H9 (cell line): ENCODE measurements around the gene SEC23A. TPM values are rescaled to one million over a fixed set of nuclear protein-coding genes. Genes with fewer than 3 reads are reported as not detected.
A peak's percentile ranks its signal among the peaks of the same experiment; 100 is the strongest.

Experiments used
- DNase-seq: peaks from one replicate; pipeline ENCODE4 v3.0.0-alpha.2; 2017
- H2AFZ ChIP-seq: one replicate; pipeline ENCODE4 v1.6.1; 2013; ENCODE audit warnings: mild to moderate bottlenecking, low read length, control low read depth, moderate library complexity
- H2AK5ac ChIP-seq: 2 replicates; pipeline ENCODE4 v1.6.1; 2013; ENCODE audit warnings: low read length, control low read depth, mixed read lengths; ENCODE audit not compliant: insufficient read length
- H2BK120ac ChIP-seq: one replicate; pipeline ENCODE4 v1.6.1; 2013; ENCODE audit warnings: low read depth, mild to moderate bottlenecking, low read length, control low read depth, inconsistent platforms; ENCODE audit not compliant: poor library complexity, severe bottlenecking
- H2BK12ac ChIP-seq: 2 replicates; pipeline ENCODE4 v1.6.1; 2013; ENCODE audit warnings: low read length, control low read depth, mixed read lengths, low read depth; ENCODE audit not compliant: insufficient read length
- H2BK15ac ChIP-seq: 2 replicates; pipeline ENCODE4 v1.6.1; 2013; ENCODE audit warnings: low read depth, low read length, control low read depth
- H2BK20ac ChIP-seq: one replicate; pipeline ENCODE4 v1.6.1; 2013; ENCODE audit warnings: low read depth, mild to moderate bottlenecking, low read length, control low read depth, inconsistent platforms; ENCODE audit not compliant: poor library complexity, severe bottlenecking
- H2BK5ac ChIP-seq: 2 replicates; pipeline ENCODE4 v1.6.1; 2013; ENCODE audit warnings: low read length, control low read depth, mixed read lengths; ENCODE audit not compliant: insufficient read length
- H3K14ac ChIP-seq: 2 replicates; pipeline ENCODE4 v1.6.1; 2013; ENCODE audit warnings: low read length, control low read depth; ENCODE audit not compliant: insufficient read depth
- H3K18ac ChIP-seq: 2 replicates; pipeline ENCODE4 v1.6.1; 2013; ENCODE audit warnings: low read depth, mild to moderate bottlenecking, mixed read lengths, low read length, control low read depth; ENCODE audit not compliant: insufficient read length
- H3K23ac ChIP-seq: 2 replicates; pipeline ENCODE4 v1.6.1; 2013; ENCODE audit warnings: low read length, control low read depth, mixed read lengths, low read depth; ENCODE audit not compliant: insufficient read length
- H3K23me2 ChIP-seq: 2 replicates; pipeline ENCODE4 v1.6.1; 2013; ENCODE audit warnings: low read depth, mild to moderate bottlenecking, mixed read lengths, low read length, control low read depth; ENCODE audit not compliant: insufficient read length, poor library complexity, severe bottlenecking
- H3K27ac ChIP-seq: 2 replicates; pipeline ENCODE4 v1.5.1; 2013; ENCODE audit warnings: low read length, control low read depth, mixed read lengths, low read depth; ENCODE audit not compliant: insufficient read length
- H3K27me3 ChIP-seq: 2 replicates; pipeline ENCODE4 v1.6.1; 2013; ENCODE audit warnings: low read length, control low read depth, inconsistent platforms; ENCODE audit not compliant: insufficient read depth
- H3K4ac ChIP-seq: 2 replicates; pipeline ENCODE4 v1.6.1; 2013; ENCODE audit warnings: low read depth, mild to moderate bottlenecking, control low read depth, inconsistent platforms, low read length, moderate library complexity
- H3K4me1 ChIP-seq: 2 replicates; pipeline ENCODE4 v1.6.1; 2013; ENCODE audit warnings: low read length, control low read depth, inconsistent platforms; ENCODE audit not compliant: insufficient read depth
- H3K4me2 ChIP-seq: 2 replicates; pipeline ENCODE4 v1.6.1; 2013; ENCODE audit warnings: low read length, control low read depth, mixed read lengths; ENCODE audit not compliant: insufficient read length, insufficient read depth
- H3K56ac ChIP-seq: 2 replicates; pipeline ENCODE4 v1.6.1; 2013; ENCODE audit warnings: low read depth, mild to moderate bottlenecking, mixed read lengths, low read length, control low read depth; ENCODE audit not compliant: insufficient read length
- H3K79me1 ChIP-seq: 2 replicates; pipeline ENCODE4 v1.6.1; 2013; ENCODE audit warnings: low read depth, mild to moderate bottlenecking, moderate library complexity, low read length, control low read depth, inconsistent platforms; ENCODE audit not compliant: insufficient read depth, poor library complexity, severe bottlenecking
- H3K79me2 ChIP-seq: 2 replicates; pipeline ENCODE4 v1.6.1; 2013; ENCODE audit warnings: low read length, control low read depth, inconsistent platforms; ENCODE audit not compliant: insufficient read depth
- H3K9ac ChIP-seq: 2 replicates; pipeline ENCODE4 v1.6.1; 2013; ENCODE audit warnings: low read length, control low read depth, mixed read lengths; ENCODE audit not compliant: insufficient read length; ENCODE audit errors: extremely low read depth
- H3K9me3 ChIP-seq: one replicate; pipeline ENCODE4 v1.6.1; 2013; ENCODE audit warnings: low read depth, low read length, inconsistent platforms; ENCODE audit not compliant: control insufficient read depth
- H3T11ph ChIP-seq: one replicate; pipeline ENCODE4 v1.6.1; 2013; ENCODE audit warnings: mild to moderate bottlenecking, low read length, control low read depth, inconsistent platforms
- H4K20me1 ChIP-seq: one replicate; pipeline ENCODE4 v1.6.1; 2013; ENCODE audit not compliant: control insufficient read depth, insufficient read length, insufficient read depth
- H4K5ac ChIP-seq: 2 replicates; pipeline ENCODE4 v1.6.1; 2013; ENCODE audit warnings: low read depth, mild to moderate bottlenecking, mixed read lengths, low read length, control low read depth; ENCODE audit not compliant: insufficient read length
- H4K8ac ChIP-seq: replicated peaks from 2 replicates; pipeline ENCODE4 v1.6.1; 2013; ENCODE audit warnings: low read length, control low read depth, mixed read lengths, low read depth; ENCODE audit not compliant: insufficient read length
- H4K91ac ChIP-seq: 2 replicates; pipeline ENCODE4 v1.6.1; 2013; ENCODE audit warnings: low read depth, mild to moderate bottlenecking, moderate library complexity, mixed read lengths, low read length, control low read depth; ENCODE audit not compliant: insufficient read length
- H3K27ac Mint-ChIP-seq, 3 experiments: 2 replicates in 2 of 3; 3 replicates in 1 of 3; pipeline ENCODE4 v1.8.0; 2020 to 2021; ENCODE audit warnings: mixed read lengths in 3 of 3, mild to moderate bottlenecking in 1 of 3, moderate library complexity in 1 of 3
- H3K27me3 Mint-ChIP-seq: 2 replicates; pipeline ENCODE4 v1.8.0; 2021; ENCODE audit warnings: low read depth, mild to moderate bottlenecking, moderate library complexity, mixed read lengths
- H3K36me3 Mint-ChIP-seq, 3 experiments: 2 replicates in 2 of 3; 3 replicates in 1 of 3; pipeline ENCODE4 v1.8.0; 2020 to 2021; ENCODE audit warnings: low read depth in 3 of 3, mixed read lengths in 3 of 3; ENCODE audit not compliant: insufficient read depth in 1 of 3
- H3K4me1 Mint-ChIP-seq, 2 experiments: 2 replicates each; pipeline ENCODE4 v1.8.0; 2020; ENCODE audit warnings: mixed read lengths in 2 of 2
- H3K4me3 Mint-ChIP-seq, 2 experiments: 2 replicates in 1 of 2; 3 replicates in 1 of 2; pipeline ENCODE4 v1.8.0; 2020 to 2021; ENCODE audit warnings: mild to moderate bottlenecking in 2 of 2, mixed read lengths in 2 of 2, moderate library complexity in 1 of 2
- H3K9me3 Mint-ChIP-seq, 2 experiments: 2 replicates in 1 of 2; 3 replicates in 1 of 2; pipeline ENCODE4 v1.8.0; 2020; ENCODE audit warnings: mild to moderate bottlenecking in 2 of 2, mixed read lengths in 2 of 2, moderate library complexity in 1 of 2
- CTCF ChIP-seq: fragments of 200-600 bp; sonication (generic); conservative IDR thresholded peaks from 3 replicates; pipeline ENCODE4 v1.8.0; 2021; ENCODE audit warnings: antibody characterized with exemption, mild to moderate bottlenecking
- WGBS: extraction: QIAGEN DNeasy Blood & Tissue Kit; methylation state at CpG from one replicate; pipeline ENCODE4 v1.1.7; 2013; ENCODE audit warnings: missing lambda C conversion rate, low lambda C conversion rate, mixed read lengths; ENCODE audit not compliant: insufficient read length; ENCODE audit errors: extremely low coverage; 5-methylcytosine and 5-hydroxymethylcytosine counted together
- total RNA-seq: library from RNA; stranded (reverse); gene quantifications from 2 replicates; pipeline ENCODE4 v1.2.1, GENCODE V29; 2021

Gene SEC23A
- total RNA-seq, 1 experiment from 2014 or later = 55.3 TPM

- H3K4me1 ChIP-seq = no peaks in the 10 kb centered on the region
- no peaks in the 10 kb centered on the region for H3K79me2 ChIP-seq
- no peak overlapping the region for H2BK12ac ChIP-seq
- H3K4ac ChIP-seq = no peak overlapping the region
- H4K8ac ChIP-seq = no peak overlapping the region
- Mint-ChIP-seq H3K9me3 (no peaks in the 10 kb centered on the region), H3K4me3 (no peak overlapping the region), H3K27me3 (no peaks in the 10 kb centered on the region), H3K4me1 (no peaks in the 10 kb centered on the region), H3K27ac (peak overlapping the region in 1 of 3 experiments; percentile 47; a peak in 1 of 7 replicates), H3K36me3 (no peaks in the 10 kb centered on the region)
- no peak overlapping the region for H4K91ac ChIP-seq
- H4K5ac ChIP-seq = no peak overlapping the region
- no peak overlapping the region for H3T11ph ChIP-seq
- H3K9me3 ChIP-seq = no peaks in the 10 kb centered on the region
- H3K23ac ChIP-seq = no peak overlapping the region
- DNase-seq = no peak
- H3K14ac ChIP-seq = no peak overlapping the region
- no peaks in the 10 kb centered on the region for H4K20me1 ChIP-seq
- H2BK5ac ChIP-seq = no peak overlapping the region
- H3K18ac ChIP-seq = no peak overlapping the region
- no peak overlapping the region for H2BK20ac ChIP-seq
- H3K27me3 ChIP-seq = no peaks in the 10 kb centered on the region
- H3K4me2 ChIP-seq = no peak overlapping the region
- no peak overlapping the region for H2BK120ac ChIP-seq
- H2AK5ac ChIP-seq = no peak overlapping the region
- H2AFZ ChIP-seq = no peak overlapping the region
- H2BK15ac ChIP-seq = no peak overlapping the region
- no peaks in the 10 kb centered on the region for H3K79me1 ChIP-seq
- no peak overlapping the region for H3K9ac ChIP-seq
- no peak overlapping the region for H3K27ac ChIP-seq
- WGBS = no CpG with 5 or more reads among the region's 4 CpGs
- no peak overlapping the region for H3K56ac ChIP-seq
- no peaks in the 10 kb centered on the region for H3K23me2 ChIP-seq
- no peak for TF ChIP-seq CTCF
Measured at GRCh38 chr14:39006721-39007410, 96.2 kb downstream of the SEC23A start.
